Left lung (tissue), 10 donors: ENCODE results near the gene COL24A1. TPM values are rescaled to one million over a fixed set of nuclear protein-coding genes. Genes with fewer than 3 reads are reported as not detected.

ENCODE experiments used
- ATAC-seq: fragments of 200-7000 bp; cut with Tn5 transposase; one replicate; pipeline ENCODE4 v1.9.1; 2020; ENCODE audit warnings: moderate library complexity
- DNase-seq, 4 donors: peaks; one replicate each; pipeline ENCODE4 v3.0.0-alpha.2; 2013 to 2020
- H3K27ac ChIP-seq, 2 donors: fragments of 200-600 bp; sonication (generic) in 1 of 2; one replicate each; pipeline versions ENCODE4 v1.5.0 to v1.8.0; 2020 to 2021
- H3K27me3 ChIP-seq, 2 donors: fragments of 200-600 bp; sonication (generic) in 1 of 2; one replicate each; pipeline versions ENCODE4 v1.5.0 to v1.8.0; 2020 to 2021
- H3K36me3 ChIP-seq, 2 donors: fragments of 200-600 bp; sonication (generic) in 1 of 2; one replicate each; pipeline versions ENCODE4 v1.5.0 to v1.8.0; 2020 to 2021
- H3K4me1 ChIP-seq, 2 donors: fragments of 200-600 bp; one replicate each; pipeline ENCODE4 v1.8.0; 2021
- H3K4me3 ChIP-seq, 2 donors: fragments of 200-600 bp; sonication (generic) in 1 of 2; one replicate each; pipeline versions ENCODE4 v1.5.0 to v1.8.0; 2020 to 2021; ENCODE audit warnings: mild to moderate bottlenecking in 1 of 2
- H3K9me3 ChIP-seq, 2 donors: fragments of 200-600 bp; sonication (generic) in 1 of 2; one replicate each; pipeline versions ENCODE4 v1.5.0 to v1.8.0; 2020 to 2021
- CTCF ChIP-seq, 2 donors: fragments of 200-600 bp; sonication (generic) in 1 of 2; IDR thresholded peaks; one replicate each; pipeline versions ENCODE4 v1.5.0 to v1.8.0; 2021; ENCODE audit warnings: antibody characterized with exemption in 2 of 2
- intact Hi-C, 2 donors: fragments of 100-400 bp; cut with DNase I; formaldehyde crosslinking; loops; one replicate each; pipeline versions ENCODE4 v1.11.2 to v1.14.2; 2022
- polyA plus RNA-seq, 6 donors: library from polyadenylated mRNA; unstranded; fragments of 120-200 nt; gene quantifications; one replicate each; pipeline ENCODE4 v1.2.1, GENCODE V29; 2013; ENCODE audit not compliant: insufficient read length in 6 of 6
- total RNA-seq, 2 donors: library from RNA; stranded (reverse); fragmentation: NEBNext Ultra II Directional; extraction: Animal tissue kit (Norgen Biotek cat#: 25700); gene quantifications; one replicate each; pipeline ENCODE4 v1.2.1, GENCODE V29; 2021
- donor health status: DM: no; HTN: yes; CAD: no.
- donor health status: DM: no; HTN: no; CAD: no.

COL24A1 gene
- total and polyA plus RNA-seq, 8 donors, result 0.84 to 40.8 (median 29.1) TPM

- intact Hi-C loops, result no loop called here
- TF ChIP-seq CTCF (IDR thresholded peaks at IDR 0.05), result no peak
- H3K9me3 ChIP-seq, result no peaks in the 10 kb centered on the region
- no peak for ATAC-seq
- no peaks in the 10 kb centered on the region for H3K36me3 ChIP-seq
- no peak for DNase-seq
- H3K27me3 ChIP-seq, result no peaks in the 10 kb centered on the region
- H3K27ac ChIP-seq, result no peak overlapping the region
- H3K4me1 ChIP-seq, result no peaks in the 10 kb centered on the region
- no peak overlapping the region for H3K4me3 ChIP-seq
Measured at GRCh38 chr1:86175756-86176155, 19.2 kb upstream of the COL24A1 start.

DNA sequence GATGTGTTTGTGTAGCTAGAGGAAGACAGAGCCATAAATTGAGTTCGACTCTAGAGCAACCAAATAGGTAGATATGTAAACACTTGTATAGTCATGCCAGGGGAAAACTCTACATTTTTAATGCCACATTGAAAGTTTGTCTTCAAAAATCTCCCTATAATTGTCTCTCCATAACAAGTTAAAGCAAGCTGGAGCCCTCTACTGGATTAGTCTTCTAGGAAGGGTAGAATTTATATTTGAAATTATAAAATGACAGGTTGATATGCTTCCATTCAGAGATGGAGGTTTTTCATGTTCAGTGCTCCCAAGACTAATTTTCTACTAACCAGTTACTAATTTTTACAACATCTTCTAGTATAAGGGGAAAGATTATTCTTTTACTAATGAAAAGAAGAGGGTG is 13.1 kb upstream of the COL24A1 start:
- ATAC-seq (no peak), DNase-seq (no peak)
- no peak overlapping the region for H3K4me3 ChIP-seq

GRCh38 chr1:86159800-86160199 is 3.2 kb upstream of the COL24A1 start:
- intact Hi-C loops, result no loop called here
- H3K27ac ChIP-seq, result no peak overlapping the region
- DNase-seq, result no peak
- ATAC-seq, result no peak
- TF ChIP-seq CTCF (IDR thresholded peaks at IDR 0.05), result no peak
- peaks cover 6 to 29% of the 10 kb centered on the region in 2 donors for H3K27me3 ChIP-seq
- H3K4me1 ChIP-seq, result peaks cover 0 to 17% of the 10 kb centered on the region in 2 donors
- no peaks in the 10 kb centered on the region for H3K9me3 ChIP-seq
- no peaks in the 10 kb centered on the region for H3K36me3 ChIP-seq
- no peak overlapping the region for H3K4me3 ChIP-seq

More for the DNA sequence above, 13.1 kb upstream of the COL24A1 start:
- no peak for TF ChIP-seq CTCF (IDR thresholded peaks at IDR 0.05)
- no peak overlapping the region for H3K27ac ChIP-seq
- no peaks in the 10 kb centered on the region for H3K27me3 ChIP-seq
- intact Hi-C loops, result no loop called here
- H3K4me1 ChIP-seq, result no peaks in the 10 kb centered on the region
- H3K36me3 ChIP-seq, result no peaks in the 10 kb centered on the region
- H3K9me3 ChIP-seq, result peaks cover 0 to 4% of the 10 kb centered on the region in 2 donors

GRCh38 chr1:86155807-86156565 is 586 bp downstream of the COL24A1 start:
- H3K27me3 ChIP-seq, result peaks cover 13 to 39% of the 10 kb centered on the region in 2 donors
- H3K4me1 ChIP-seq, result peaks cover 0 to 21% of the 10 kb centered on the region in 2 donors
- peak overlapping the region; percentile 29 to 36 for H3K4me3 ChIP-seq
- peak; percentile 41 to 85 (median 80) for DNase-seq
- peak; percentile 66 for ATAC-seq
- no peaks in the 10 kb centered on the region for H3K36me3 ChIP-seq
- peak overlapping the region in 1 of 2 donors; percentile 44 for H3K27ac ChIP-seq
- H3K9me3 ChIP-seq, result no peaks in the 10 kb centered on the region
- intact Hi-C loops, result no loop called here
- no peak for TF ChIP-seq CTCF (IDR thresholded peaks at IDR 0.05)

DNA sequence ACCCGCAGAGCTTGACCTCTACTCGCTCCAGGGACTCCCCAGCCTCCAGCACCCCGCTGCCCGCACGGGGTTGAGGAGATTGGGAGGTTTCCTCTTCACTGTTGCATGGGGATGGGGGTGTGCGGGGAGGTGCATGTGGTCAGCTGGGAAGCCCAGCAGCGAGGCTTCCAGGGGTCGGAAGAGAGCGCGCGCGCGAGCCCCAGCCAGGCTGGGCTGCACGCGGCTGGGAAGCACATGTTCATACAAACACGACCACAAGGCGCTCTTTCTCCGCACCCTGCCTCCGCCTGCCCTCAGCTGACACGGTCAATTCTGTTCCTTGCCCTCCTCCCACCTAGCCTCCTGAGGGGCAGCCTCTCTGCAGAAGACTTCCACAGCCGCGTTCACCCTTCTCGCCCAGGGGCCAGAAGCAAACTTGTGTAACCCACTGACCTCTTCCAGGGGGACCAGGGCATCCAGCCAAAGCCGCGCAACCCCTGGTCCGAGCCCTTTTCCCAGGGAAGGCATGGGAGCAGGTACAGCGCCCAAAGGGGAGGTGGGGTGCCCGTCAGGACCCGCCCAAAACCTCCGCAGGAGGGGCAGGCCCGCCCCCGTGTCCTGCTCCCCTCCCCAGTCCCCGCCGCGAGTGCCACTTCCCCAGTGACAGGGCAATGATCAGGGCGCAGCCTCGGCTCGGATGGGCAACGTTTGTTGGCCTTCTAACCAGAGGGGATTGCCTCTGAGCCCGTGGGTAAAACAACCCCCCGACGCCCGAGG is 1.3 kb downstream of the COL24A1 start:
- ATAC-seq, result peak; percentile 61
- peak; percentile 38 to 86 (median 74) for DNase-seq
- no peaks in the 10 kb centered on the region for H3K9me3 ChIP-seq
- peak overlapping the region; percentile 29 to 36 for H3K4me3 ChIP-seq
- H3K27me3 ChIP-seq, result peaks cover 13 to 39% of the 10 kb centered on the region in 2 donors
- TF ChIP-seq CTCF (IDR thresholded peaks at IDR 0.05), result no peak
- no peaks in the 10 kb centered on the region for H3K36me3 ChIP-seq
- intact Hi-C loops, result no loop called here
- H3K27ac ChIP-seq, result no peak overlapping the region
- peaks cover 0 to 21% of the 10 kb centered on the region in 2 donors for H3K4me1 ChIP-seq
